Measurements from ENCODE around the gene DHX29. TPM values are rescaled to one million over a fixed set of nuclear protein-coding genes. Genes with fewer than 3 reads are reported as not detected.

Gene DHX29
- total and polyA plus RNA-seq, 2 experiments from 2014 or later, result 32.9 to 46.5 TPM

DNA sequence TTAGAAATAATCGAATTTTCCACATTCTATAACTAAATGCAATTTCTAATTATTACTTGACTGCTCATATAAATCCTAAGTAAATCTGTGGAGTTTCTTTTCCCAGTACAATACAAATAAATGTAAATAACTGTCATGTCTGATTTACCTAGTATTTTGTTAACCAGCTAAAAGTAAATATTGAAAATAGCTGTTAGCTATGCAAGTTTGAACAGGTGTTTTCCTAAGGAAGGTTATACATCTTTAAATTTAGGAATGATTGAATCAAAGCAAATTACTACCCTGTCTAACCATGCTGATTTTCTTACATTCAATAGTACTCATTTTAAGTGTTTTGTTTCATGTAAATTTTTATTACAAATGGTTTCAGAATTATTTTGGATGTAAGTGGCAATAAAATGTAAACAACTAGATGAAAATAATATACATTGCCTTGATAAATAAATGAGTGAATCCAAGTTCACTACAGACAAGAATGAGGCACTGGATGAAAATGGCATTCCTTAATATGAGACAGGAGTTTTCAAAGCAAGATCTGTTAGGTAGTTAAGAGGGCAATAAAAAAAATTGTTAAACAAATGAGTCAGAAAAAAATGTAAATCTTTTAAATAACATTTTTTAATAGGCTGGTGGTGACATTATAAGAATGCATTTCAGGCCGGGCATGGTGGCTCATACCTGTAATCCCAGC, 96.2 kb downstream of the DHX29 start:
- Histone ChIP-seq H3K9me3 (ENCODE audit: low read depth) (no peaks in the 10 kb centered on the region), H3K4me3 (no peak overlapping the region), H3K27me3 (peaks cover 17% of the 10 kb centered on the region), H3K27ac (no peak overlapping the region), H3K36me3 (replicated peaks; ENCODE audit: insufficient read depth, low read depth) (no peaks in the 10 kb centered on the region), H3K4me2 (no peak overlapping the region), H3K9me2 (replicated peaks; ENCODE audit: insufficient read depth) (no peaks in the 10 kb centered on the region), H4K20me1 (ENCODE audit: insufficient read depth, poor library complexity, severe bottlenecking) (no peaks in the 10 kb centered on the region), H3K4me1 (ENCODE audit: insufficient read depth) (no peaks in the 10 kb centered on the region), H2AFZ (no peak overlapping the region), H3K79me2 (no peaks in the 10 kb centered on the region)
- WGBS (ENCODE audit: low lambda C conversion rate, missing lambda C conversion rate), result 62% methylated on average over 2 of the region's 2 CpGs
- DNase-seq (ENCODE audit: low spot score), result no peak
- no peak for TF ChIP-seq EZH2 (IDR thresholded peaks at IDR 0.05; ENCODE audit: borderline replicate concordance)
- no peak for TF ChIP-seq EZH2phosphoT487 (IDR thresholded peaks at IDR 0.05; ENCODE audit: low read depth, severe bottlenecking, unreplicated experiment)
- TF ChIP-seq, protein P1, sequence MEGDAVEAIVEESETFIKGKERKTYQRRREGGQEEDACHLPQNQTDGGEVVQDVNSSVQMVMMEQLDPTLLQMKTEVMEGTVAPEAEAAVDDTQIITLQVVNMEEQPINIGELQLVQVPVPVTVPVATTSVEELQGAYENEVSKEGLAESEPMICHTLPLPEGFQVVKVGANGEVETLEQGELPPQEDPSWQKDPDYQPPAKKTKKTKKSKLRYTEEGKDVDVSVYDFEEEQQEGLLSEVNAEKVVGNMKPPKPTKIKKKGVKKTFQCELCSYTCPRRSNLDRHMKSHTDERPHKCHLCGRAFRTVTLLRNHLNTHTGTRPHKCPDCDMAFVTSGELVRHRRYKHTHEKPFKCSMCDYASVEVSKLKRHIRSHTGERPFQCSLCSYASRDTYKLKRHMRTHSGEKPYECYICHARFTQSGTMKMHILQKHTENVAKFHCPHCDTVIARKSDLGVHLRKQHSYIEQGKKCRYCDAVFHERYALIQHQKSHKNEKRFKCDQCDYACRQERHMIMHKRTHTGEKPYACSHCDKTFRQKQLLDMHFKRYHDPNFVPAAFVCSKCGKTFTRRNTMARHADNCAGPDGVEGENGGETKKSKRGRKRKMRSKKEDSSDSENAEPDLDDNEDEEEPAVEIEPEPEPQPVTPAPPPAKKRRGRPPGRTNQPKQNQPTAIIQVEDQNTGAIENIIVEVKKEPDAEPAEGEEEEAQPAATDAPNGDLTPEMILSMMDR (IDR thresholded peaks at IDR 0.05; ENCODE audit: poor library complexity), result no peak

Other genes starting within 250 kb of the DHX29 start
- not detected in 2 replicates for gene GZMA, start 205.0 kb downstream of the DHX29 start, total RNA-seq
- gene GZMA, start 205.0 kb downstream of the DHX29 start, polyA plus RNA-seq, result not detected in 2 replicates
- 178 and 196 TPM in 2 replicates for gene GPX8, start 147.5 kb downstream of the DHX29 start, total RNA-seq
- gene GPX8, start 147.5 kb downstream of the DHX29 start, polyA plus RNA-seq, result 134 and 143 TPM in 2 replicates
- 0.28 and 0.30 TPM in 2 replicates for gene CDC20B, start 134.5 kb downstream of the DHX29 start, total RNA-seq
- 0.12 TPM in 1 of 2 replicates, not detected in the other for gene CDC20B, start 134.5 kb downstream of the DHX29 start, polyA plus RNA-seq
- gene MCIDAS, start 80.4 kb downstream of the DHX29 start, total RNA-seq, result not detected in 2 replicates
- gene MCIDAS, start 80.4 kb downstream of the DHX29 start, polyA plus RNA-seq, result 0.08 TPM in 1 of 2 replicates, not detected in the other
- 0.12 and 0.13 TPM in 2 replicates for gene CCNO, start 74.1 kb downstream of the DHX29 start, total RNA-seq
- 0.97 and 2.5 TPM in 2 replicates for gene CCNO, start 74.1 kb downstream of the DHX29 start, polyA plus RNA-seq
- 66.0 and 69.2 TPM in 2 replicates for gene MTREX, start 295 bp upstream of the DHX29 start, total RNA-seq
- 19.0 and 27.1 TPM in 2 replicates for gene MTREX, start 295 bp upstream of the DHX29 start, polyA plus RNA-seq
- gene PLPP1, start 227.3 kb upstream of the DHX29 start, total RNA-seq, result 75.0 and 84.9 TPM in 2 replicates
- gene PLPP1, start 227.3 kb upstream of the DHX29 start, polyA plus RNA-seq, result 80.1 and 89.3 TPM in 2 replicates

Measured in hepatocyte (in vitro differentiated cells).